ENCODE data around the gene KLK5.

Gene KLK5

DNA sequence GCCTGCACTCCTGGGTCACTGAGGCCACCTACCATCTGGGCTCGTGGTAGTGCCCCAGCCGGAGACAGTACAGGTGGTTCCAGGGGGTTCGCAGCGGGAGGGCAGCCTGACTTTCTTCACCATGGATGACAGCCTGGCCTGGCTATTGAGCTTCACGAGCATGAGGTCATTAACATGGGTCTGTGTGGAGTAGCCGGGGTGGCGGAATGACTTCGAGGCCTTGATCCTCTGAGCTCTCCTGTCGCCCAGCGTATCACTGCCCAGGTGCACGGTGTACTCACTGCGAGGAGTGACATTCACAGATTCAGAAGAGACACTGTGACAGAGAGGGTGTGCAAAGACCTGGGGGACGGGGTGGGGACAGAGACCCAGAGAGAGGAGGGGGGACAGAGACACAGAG, 27.4 kb upstream of the KLK5 start:
- in situ Hi-C loops (cut with HindIII; ENCODE audit: low sequenced_read_pairs), result no loop called here
- no peak overlapping the region for H3K4me3 ChIP-seq (ENCODE audit: low read depth, low read length)
- DNase-seq (ENCODE audit: low read depth, low spot score), result no peak
- TF ChIP-seq, protein P1, sequence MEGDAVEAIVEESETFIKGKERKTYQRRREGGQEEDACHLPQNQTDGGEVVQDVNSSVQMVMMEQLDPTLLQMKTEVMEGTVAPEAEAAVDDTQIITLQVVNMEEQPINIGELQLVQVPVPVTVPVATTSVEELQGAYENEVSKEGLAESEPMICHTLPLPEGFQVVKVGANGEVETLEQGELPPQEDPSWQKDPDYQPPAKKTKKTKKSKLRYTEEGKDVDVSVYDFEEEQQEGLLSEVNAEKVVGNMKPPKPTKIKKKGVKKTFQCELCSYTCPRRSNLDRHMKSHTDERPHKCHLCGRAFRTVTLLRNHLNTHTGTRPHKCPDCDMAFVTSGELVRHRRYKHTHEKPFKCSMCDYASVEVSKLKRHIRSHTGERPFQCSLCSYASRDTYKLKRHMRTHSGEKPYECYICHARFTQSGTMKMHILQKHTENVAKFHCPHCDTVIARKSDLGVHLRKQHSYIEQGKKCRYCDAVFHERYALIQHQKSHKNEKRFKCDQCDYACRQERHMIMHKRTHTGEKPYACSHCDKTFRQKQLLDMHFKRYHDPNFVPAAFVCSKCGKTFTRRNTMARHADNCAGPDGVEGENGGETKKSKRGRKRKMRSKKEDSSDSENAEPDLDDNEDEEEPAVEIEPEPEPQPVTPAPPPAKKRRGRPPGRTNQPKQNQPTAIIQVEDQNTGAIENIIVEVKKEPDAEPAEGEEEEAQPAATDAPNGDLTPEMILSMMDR (IDR thresholded peaks at IDR 0.05; ENCODE audit: low read depth, low read length), result no peak

DNA sequence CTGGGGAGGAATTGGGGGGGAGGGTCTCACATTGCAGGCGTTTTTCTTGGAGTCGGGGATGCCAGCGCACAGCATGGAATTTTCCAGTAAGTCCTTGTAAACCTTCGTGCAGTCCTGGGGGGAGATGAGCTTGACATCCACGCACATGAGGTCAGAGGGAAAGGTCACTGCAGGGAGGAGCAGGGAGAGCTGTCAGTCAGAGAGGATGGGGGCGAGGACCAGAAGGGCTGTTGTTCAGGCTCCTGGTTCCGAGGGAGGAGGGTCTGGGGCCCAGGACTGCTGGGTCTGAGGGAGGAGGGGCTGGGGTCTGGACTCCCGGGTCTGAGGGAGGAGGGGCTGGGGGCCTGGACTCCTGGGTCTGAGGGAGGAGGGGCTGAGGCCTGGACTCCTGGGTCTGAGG, 26.9 kb upstream of the KLK5 start:
- no peak overlapping the region for H3K4me3 ChIP-seq (ENCODE audit: low read depth, low read length)
- TF ChIP-seq, protein P1 (IDR thresholded peaks at IDR 0.05; ENCODE audit: low read depth, low read length), result no peak
- in situ Hi-C loops (cut with HindIII; ENCODE audit: low sequenced_read_pairs), result no loop called here
- no peak for DNase-seq (ENCODE audit: low read depth, low spot score)

DNA sequence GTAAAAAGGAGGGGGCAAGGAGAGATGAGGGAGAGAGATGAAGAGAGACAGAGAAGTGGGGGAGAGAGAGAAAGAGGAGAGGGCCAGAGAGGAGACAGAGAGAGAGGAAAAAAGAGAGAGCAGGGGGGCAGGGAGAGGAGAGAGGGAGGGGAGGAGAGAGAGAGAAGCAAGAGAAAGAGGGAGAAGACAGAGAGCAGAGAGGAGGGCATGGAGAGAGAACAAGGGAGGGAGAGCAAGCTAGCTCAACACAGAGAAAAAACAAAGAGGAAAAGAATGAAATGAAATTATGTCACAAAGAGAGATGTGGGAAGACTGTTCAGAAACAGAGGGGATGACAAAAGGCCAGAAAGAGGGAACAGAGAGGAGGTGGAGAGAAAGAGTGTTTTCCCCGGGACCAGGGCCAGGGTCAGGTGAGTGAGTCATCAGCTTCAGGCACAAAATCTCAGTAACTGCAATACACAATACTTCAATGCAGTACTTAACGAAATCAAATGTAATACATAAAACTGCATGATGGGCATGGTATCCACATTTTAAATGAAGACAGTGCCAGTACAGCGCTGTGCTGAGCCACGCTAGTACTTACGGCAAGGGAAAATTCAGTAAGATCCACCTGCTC, 26.0 kb upstream of the KLK5 start:
- in situ Hi-C loops (cut with HindIII; ENCODE audit: low sequenced_read_pairs), result no loop called here
- TF ChIP-seq, protein P1 (IDR thresholded peaks at IDR 0.05; ENCODE audit: low read depth, low read length), result no peak
- H3K4me3 ChIP-seq (ENCODE audit: low read depth, low read length), result no peak overlapping the region
- DNase-seq (ENCODE audit: low read depth, low spot score), result no peak

DNA sequence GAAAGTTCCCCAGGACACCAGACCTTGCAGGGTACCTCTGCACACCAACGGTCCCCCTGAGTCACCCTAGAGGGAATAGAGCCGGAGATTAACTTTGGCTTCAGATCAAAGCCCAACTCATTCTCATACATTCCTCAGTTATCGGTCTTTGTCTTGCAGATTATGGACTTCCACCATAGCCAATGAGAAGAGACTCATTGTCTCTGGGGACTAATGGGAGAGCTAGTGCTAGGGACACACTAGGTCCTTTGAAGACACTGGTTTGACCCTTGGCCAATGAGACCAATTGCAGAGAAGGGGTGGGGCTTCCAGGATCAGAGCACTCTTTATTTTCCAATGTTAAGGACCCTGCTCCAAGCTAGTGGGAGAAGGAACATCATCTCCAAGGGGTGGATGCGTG, 24.8 kb upstream of the KLK5 start:
- DNase-seq (ENCODE audit: low read depth, low spot score), result no peak
- H3K4me3 ChIP-seq (ENCODE audit: low read depth, low read length), result no peak overlapping the region
- TF ChIP-seq, protein P1 (IDR thresholded peaks at IDR 0.05; ENCODE audit: low read depth, low read length), result no peak
- in situ Hi-C loops (cut with HindIII; ENCODE audit: low sequenced_read_pairs), result no loop called here

DNA sequence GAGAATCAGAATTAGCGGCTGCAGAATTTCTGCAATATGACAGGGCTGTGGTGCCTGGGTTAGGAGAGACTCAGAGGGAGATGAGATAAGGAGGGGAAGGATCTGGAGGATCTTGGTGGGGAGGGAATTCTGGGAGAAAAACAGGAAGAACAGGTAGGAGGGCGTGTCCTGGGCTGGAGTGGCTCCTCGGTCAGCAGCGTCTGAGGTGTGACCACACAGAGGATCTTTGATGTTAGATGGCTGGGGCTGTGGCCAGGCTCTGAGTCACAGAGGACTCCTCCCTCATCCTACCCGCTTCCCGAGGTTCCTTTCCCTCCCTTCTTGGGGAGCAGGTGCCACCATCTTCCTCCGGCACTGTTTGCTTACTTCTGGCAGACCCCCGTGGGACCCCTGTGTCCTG, 22.9 kb upstream of the KLK5 start:
- no peak for DNase-seq (ENCODE audit: low read depth, low spot score)
- TF ChIP-seq, protein P1 (IDR thresholded peaks at IDR 0.05; ENCODE audit: low read depth, low read length), result no peak
- no peak overlapping the region for H3K4me3 ChIP-seq (ENCODE audit: low read depth, low read length)
- in situ Hi-C loops (cut with HindIII; ENCODE audit: low sequenced_read_pairs), result no loop called here

DNA sequence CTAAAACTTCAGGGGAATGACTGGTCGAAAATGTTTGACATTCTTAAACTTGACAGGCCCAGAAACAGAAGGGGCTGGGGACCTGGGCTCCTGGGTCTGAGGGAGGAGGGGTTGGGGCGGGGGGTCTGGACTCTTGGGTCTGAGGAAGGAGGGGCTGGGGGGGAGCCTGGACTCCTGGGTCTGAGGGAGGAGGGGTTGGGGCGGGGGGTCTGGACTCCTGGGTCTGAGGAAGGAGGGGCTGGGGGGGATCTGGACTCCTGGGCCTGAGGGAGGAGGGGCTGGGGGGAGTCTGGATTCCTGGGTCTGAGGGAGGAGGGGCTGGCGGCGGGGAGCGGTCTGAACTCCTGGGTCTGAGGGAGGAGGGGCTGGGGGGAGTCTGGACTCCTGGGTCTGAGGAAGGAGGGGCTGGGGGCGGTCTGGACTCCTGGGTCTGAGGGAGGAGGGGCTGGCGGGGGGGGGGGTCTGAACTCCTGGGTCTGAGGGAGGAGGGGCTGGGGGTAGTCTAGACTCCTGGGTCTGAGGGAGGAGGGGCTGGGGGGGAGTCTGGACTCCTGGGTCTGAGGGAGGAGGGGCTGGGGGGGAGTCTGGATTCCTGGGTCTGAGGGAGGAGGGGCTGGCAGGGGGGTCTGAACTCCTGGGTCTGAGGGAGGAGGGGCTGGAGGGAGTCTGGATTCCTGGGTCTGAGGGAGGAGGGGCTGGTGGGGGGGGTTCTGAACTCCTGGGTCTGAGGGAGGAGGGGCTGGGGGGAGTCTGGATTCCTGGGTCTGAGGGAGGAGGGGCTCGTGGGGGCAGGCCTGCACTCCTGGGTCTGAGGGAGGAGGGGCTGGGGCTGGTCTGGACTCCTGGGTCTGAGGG, 22.1 kb upstream of the KLK5 start:
- no peak overlapping the region for H3K4me3 ChIP-seq (ENCODE audit: low read depth, low read length)
- TF ChIP-seq, protein P1 (IDR thresholded peaks at IDR 0.05; ENCODE audit: low read depth, low read length), result no peak
- in situ Hi-C loops (cut with HindIII; ENCODE audit: low sequenced_read_pairs), result no loop called here
- DNase-seq (ENCODE audit: low read depth, low spot score), result no peak
